ENCODE measurements around the gene MDM1. TPM values are rescaled to one million over a fixed set of nuclear protein-coding genes. Genes with fewer than 3 reads are reported as not detected.

The MDM1 gene
- polyA plus RNA-seq, 1 donor (not counting 4 experiments of a cell fraction or from before 2014, with no cell fraction given) = 7.5 TPM

DNA sequence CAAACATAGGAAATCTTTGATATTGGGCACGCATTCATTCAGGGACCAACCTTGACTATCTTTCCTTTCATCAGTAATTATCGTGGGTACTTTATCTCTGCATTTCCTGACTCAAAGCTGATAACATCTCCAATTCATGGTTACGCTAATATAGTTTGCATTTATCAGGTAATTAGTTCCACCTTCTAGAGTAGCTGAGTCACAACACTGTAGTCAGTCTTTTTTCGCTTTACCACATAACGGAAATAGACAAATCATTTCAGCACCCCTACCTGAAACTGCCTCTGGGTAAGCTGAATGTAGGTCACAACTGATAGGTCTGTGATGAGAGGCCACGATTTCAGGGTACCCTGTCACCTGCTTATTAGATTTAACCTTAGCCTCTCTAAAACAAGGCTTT, 42.0 kb downstream of the MDM1 start:
- TF ChIP-seq, protein P1, sequence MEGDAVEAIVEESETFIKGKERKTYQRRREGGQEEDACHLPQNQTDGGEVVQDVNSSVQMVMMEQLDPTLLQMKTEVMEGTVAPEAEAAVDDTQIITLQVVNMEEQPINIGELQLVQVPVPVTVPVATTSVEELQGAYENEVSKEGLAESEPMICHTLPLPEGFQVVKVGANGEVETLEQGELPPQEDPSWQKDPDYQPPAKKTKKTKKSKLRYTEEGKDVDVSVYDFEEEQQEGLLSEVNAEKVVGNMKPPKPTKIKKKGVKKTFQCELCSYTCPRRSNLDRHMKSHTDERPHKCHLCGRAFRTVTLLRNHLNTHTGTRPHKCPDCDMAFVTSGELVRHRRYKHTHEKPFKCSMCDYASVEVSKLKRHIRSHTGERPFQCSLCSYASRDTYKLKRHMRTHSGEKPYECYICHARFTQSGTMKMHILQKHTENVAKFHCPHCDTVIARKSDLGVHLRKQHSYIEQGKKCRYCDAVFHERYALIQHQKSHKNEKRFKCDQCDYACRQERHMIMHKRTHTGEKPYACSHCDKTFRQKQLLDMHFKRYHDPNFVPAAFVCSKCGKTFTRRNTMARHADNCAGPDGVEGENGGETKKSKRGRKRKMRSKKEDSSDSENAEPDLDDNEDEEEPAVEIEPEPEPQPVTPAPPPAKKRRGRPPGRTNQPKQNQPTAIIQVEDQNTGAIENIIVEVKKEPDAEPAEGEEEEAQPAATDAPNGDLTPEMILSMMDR (optimal IDR thresholded peaks at IDR 0.05 in 1 of 3, IDR thresholded peaks at IDR 0.05 in 1 of 3, conservative IDR thresholded peaks at IDR 0.05 in 1 of 3; ENCODE audit: extremely low read depth in 1 of 3, insufficient read depth in 2 of 3, low read length in 3 of 3) = no peak
- TF ChIP-seq EZH2 (IDR thresholded peaks at IDR 0.05; ENCODE audit: low read length) = no peak
- dilution Hi-C loops (cut with MboI; ENCODE audit: extremely low pct_ligation_motif_present, low sequenced_read_pairs) = no loop called here
- FAIRE-seq = peak; percentile 84
- H3K4me2 ChIP-seq (ENCODE audit: control insufficient read depth, extremely low read depth, insufficient read depth, low read depth, low read length) = no peak overlapping the region
- H3K9ac ChIP-seq (ENCODE audit: control insufficient read depth, extremely low read depth, insufficient read depth, low read length) = no peak overlapping the region
- peak overlapping the region; percentile 79 for H3K27ac ChIP-seq (ENCODE audit: control insufficient read depth, insufficient read depth, low read length)
- H2AFZ ChIP-seq (ENCODE audit: control insufficient read depth, low read length) = no peak overlapping the region
- no peaks in the 10 kb centered on the region for H3K27me3 ChIP-seq (ENCODE audit: control insufficient read depth, extremely low read depth, insufficient read depth, low read length)
- H3K9me3 ChIP-seq (ENCODE audit: control insufficient read depth, low read depth, low read length) = no peaks in the 10 kb centered on the region
- H4K20me1 ChIP-seq (ENCODE audit: control insufficient read depth, extremely low read depth, insufficient read depth, low read length) = no peaks in the 10 kb centered on the region
- no peaks in the 10 kb centered on the region for H3K36me3 ChIP-seq (ENCODE audit: control insufficient read depth in 2 of 2, extremely low read depth in 1 of 2, insufficient read depth in 2 of 2, low read length in 2 of 2)
- no peaks in the 10 kb centered on the region for H3K9me1 ChIP-seq (ENCODE audit: control insufficient read depth, extremely low read depth, insufficient read depth, low read length)
- H3K4me3 ChIP-seq (ENCODE audit: control insufficient read depth in 2 of 3, extremely low read depth in 1 of 3, insufficient read depth in 2 of 3, low read depth in 1 of 3, low read length in 3 of 3) = no peak overlapping the region
- no peak for DNase-seq (ENCODE audit: low read depth, low spot score)
- no peaks in the 10 kb centered on the region for H3K79me2 ChIP-seq (ENCODE audit: control insufficient read depth, insufficient read depth, low read length)
- peaks cover 24% of the 10 kb centered on the region for H3K4me1 ChIP-seq (ENCODE audit: control insufficient read depth, extremely low read depth, insufficient read depth, low read length)

DNA sequence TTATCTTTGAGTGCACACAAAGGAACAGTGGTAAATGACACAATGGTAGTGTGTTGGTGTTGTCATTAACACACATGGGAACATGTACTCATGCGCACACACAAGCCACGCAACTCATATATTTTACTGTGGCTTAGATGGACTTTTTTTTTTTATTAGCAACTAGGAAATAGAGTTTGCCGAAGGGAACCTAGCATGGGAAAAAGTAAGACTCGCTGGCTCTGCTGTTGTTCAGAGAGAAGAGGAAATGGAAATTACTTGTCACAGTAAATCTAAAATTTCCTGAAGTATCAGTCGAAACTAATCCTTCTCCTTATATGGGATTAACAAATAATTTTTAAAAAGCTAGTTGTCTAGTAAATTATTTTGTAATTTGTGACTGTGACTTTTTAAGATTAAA, 45.1 kb downstream of the MDM1 start:
- no peak overlapping the region for H3K4me3 ChIP-seq (ENCODE audit: control insufficient read depth in 2 of 3, extremely low read depth in 1 of 3, insufficient read depth in 2 of 3, low read depth in 1 of 3, low read length in 3 of 3)
- no peaks in the 10 kb centered on the region for H4K20me1 ChIP-seq (ENCODE audit: control insufficient read depth, extremely low read depth, insufficient read depth, low read length)
- H3K9ac ChIP-seq (ENCODE audit: control insufficient read depth, extremely low read depth, insufficient read depth, low read length) = no peak overlapping the region
- dilution Hi-C loops (cut with MboI; ENCODE audit: extremely low pct_ligation_motif_present, low sequenced_read_pairs) = no loop called here
- H2AFZ ChIP-seq (ENCODE audit: control insufficient read depth, low read length) = no peak overlapping the region
- DNase-seq (ENCODE audit: low read depth, low spot score) = no peak
- H3K27ac ChIP-seq (ENCODE audit: control insufficient read depth, insufficient read depth, low read length) = no peak overlapping the region
- H3K4me1 ChIP-seq (ENCODE audit: control insufficient read depth, extremely low read depth, insufficient read depth, low read length) = peaks cover 22% of the 10 kb centered on the region
- no peaks in the 10 kb centered on the region for H3K27me3 ChIP-seq (ENCODE audit: control insufficient read depth, extremely low read depth, insufficient read depth, low read length)
- TF ChIP-seq, protein P1 (optimal IDR thresholded peaks at IDR 0.05 in 1 of 3, IDR thresholded peaks at IDR 0.05 in 1 of 3, conservative IDR thresholded peaks at IDR 0.05 in 1 of 3; ENCODE audit: extremely low read depth in 1 of 3, insufficient read depth in 2 of 3, low read length in 3 of 3) = no peak
- no peak for TF ChIP-seq EZH2 (IDR thresholded peaks at IDR 0.05; ENCODE audit: low read length)
- no peaks in the 10 kb centered on the region for H3K9me3 ChIP-seq (ENCODE audit: control insufficient read depth, low read depth, low read length)
- H3K4me2 ChIP-seq (ENCODE audit: control insufficient read depth, extremely low read depth, insufficient read depth, low read depth, low read length) = no peak overlapping the region
- H3K36me3 ChIP-seq (ENCODE audit: control insufficient read depth in 2 of 2, extremely low read depth in 1 of 2, insufficient read depth in 2 of 2, low read length in 2 of 2) = no peaks in the 10 kb centered on the region
- H3K79me2 ChIP-seq (ENCODE audit: control insufficient read depth, insufficient read depth, low read length) = no peaks in the 10 kb centered on the region
- no peak for FAIRE-seq
- no peaks in the 10 kb centered on the region for H3K9me1 ChIP-seq (ENCODE audit: control insufficient read depth, extremely low read depth, insufficient read depth, low read length)
